ENCODE results near the gene CHRD. TPM values are rescaled to one million over a fixed set of nuclear protein-coding genes. Genes with fewer than 3 reads are reported as not detected.
"Not testable (repeated sequence)": the region's sequence is repeated elsewhere in the genome, so short reads cannot be mapped to it uniquely, and the experiment has no call there.

Gene CHRD
- total RNA-seq, 1 experiment from 2014 or later: not detected

- no peaks in the 10 kb centered on the region for H4K20me1 ChIP-seq (ENCODE audit: low read length)
- ATAC-seq (no peak), DNase-seq (no peak)
- peaks cover 23% of the 10 kb centered on the region for H3K79me2 ChIP-seq (ENCODE audit: low read length)
- ChIA-PET POLR2A (ENCODE audit: unreplicated experiment) (no interaction called here), CTCF (no interaction called here)
- H3K9me2 ChIP-seq (replicated peaks; ENCODE audit: low read length): no peaks in the 10 kb centered on the region
- no peak overlapping the region for H3K4me2 ChIP-seq (ENCODE audit: low read length)
- H3K27ac ChIP-seq (ENCODE audit: low read length): no peak overlapping the region
- H3F3A ChIP-seq (ENCODE audit: low read length, unreplicated experiment): peaks cover 15% of the 10 kb centered on the region
- intact Hi-C loops (cut with micrococcal nuclease): no loop called here
- no peak overlapping the region for H3K4me3 ChIP-seq (ENCODE audit: low read length)
- H3K9me3 ChIP-seq (ENCODE audit: low read length): no peaks in the 10 kb centered on the region
- TF ChIP-seq EZH2phosphoT487 (IDR thresholded peaks at IDR 0.05; ENCODE audit: borderline replicate concordance, low read length) (no peak), CTCF (conservative IDR thresholded peaks at IDR 0.05; ENCODE audit: low read depth, low read length) (no peak), EZH2 (IDR thresholded peaks at IDR 0.05; ENCODE audit: low read length, unreplicated experiment) (no peak)
- H3K27me3 ChIP-seq (ENCODE audit: low read length): no peaks in the 10 kb centered on the region
- no peak overlapping the region for H3K9ac ChIP-seq (ENCODE audit: low read length)
- no TSS peak for BruUV-seq (replicated peaks)
- no peak overlapping the region for H2AFZ ChIP-seq (ENCODE audit: low read length)
- H3K36me3 ChIP-seq (ENCODE audit: low read depth, low read length): peaks cover 11% of the 10 kb centered on the region; the same call in 1 of the 2 replicates
- H3K4me1 ChIP-seq (ENCODE audit: insufficient read depth, low read length): peaks cover 36% of the 10 kb centered on the region
Observed at GRCh38 chr3:184338511-184338945, 41.3 kb upstream of the CHRD start.

GRCh38 chr3:184339001-184339400 lies 40.9 kb upstream of the CHRD start:
- no peaks in the 10 kb centered on the region for H4K20me1 ChIP-seq (ENCODE audit: low read length)
- peaks cover 31% of the 10 kb centered on the region for H3K4me1 ChIP-seq (ENCODE audit: insufficient read depth, low read length)
- H3K27ac ChIP-seq (ENCODE audit: low read length): no peak overlapping the region
- ChIA-PET POLR2A (ENCODE audit: unreplicated experiment) (no interaction called here), CTCF (no interaction called here)
- ATAC-seq: no peak
- intact Hi-C loops (cut with micrococcal nuclease): no loop called here
- H3K79me2 ChIP-seq (ENCODE audit: low read length): peaks cover 23% of the 10 kb centered on the region
- no peak overlapping the region for H2AFZ ChIP-seq (ENCODE audit: low read length)
- H3K9me2 ChIP-seq (replicated peaks; ENCODE audit: low read length): no peaks in the 10 kb centered on the region
- no peaks in the 10 kb centered on the region for H3K27me3 ChIP-seq (ENCODE audit: low read length)
- TF ChIP-seq EZH2 (IDR thresholded peaks at IDR 0.05; ENCODE audit: low read length, unreplicated experiment) (no peak), EZH2phosphoT487 (IDR thresholded peaks at IDR 0.05; ENCODE audit: borderline replicate concordance, low read length) (no peak), CTCF (conservative IDR thresholded peaks at IDR 0.05; ENCODE audit: low read depth, low read length) (no peak)
- no peaks in the 10 kb centered on the region for H3K9me3 ChIP-seq (ENCODE audit: low read length)
- no peak overlapping the region for H3K4me2 ChIP-seq (ENCODE audit: low read length)
- H3K36me3 ChIP-seq (ENCODE audit: low read depth, low read length): peaks cover 8% of the 10 kb centered on the region; the same call in 1 of the 2 replicates
- BruUV-seq (replicated peaks): no TSS peak
- H3K9ac ChIP-seq (ENCODE audit: low read length): no peak overlapping the region
- no peak overlapping the region for H3K4me3 ChIP-seq (ENCODE audit: low read length)
- no peak for DNase-seq
- peaks cover 11% of the 10 kb centered on the region for H3F3A ChIP-seq (ENCODE audit: low read length, unreplicated experiment)

- intact Hi-C loops (cut with micrococcal nuclease); CTCF ChIA-PET; H3K9ac ChIP-seq (ENCODE audit: low read length); POLR2A ChIA-PET (ENCODE audit: unreplicated experiment); H3K27me3 ChIP-seq (ENCODE audit: low read length); BruUV-seq (replicated peaks); H4K20me1 ChIP-seq (ENCODE audit: low read length); H3K9me3 ChIP-seq (ENCODE audit: low read length); H3K4me2 ChIP-seq (ENCODE audit: low read length); DNase-seq; H3K9me2 ChIP-seq (replicated peaks; ENCODE audit: low read length); H3F3A ChIP-seq (ENCODE audit: low read length, unreplicated experiment); H3K4me3 ChIP-seq (ENCODE audit: low read length); ATAC-seq; H2AFZ ChIP-seq (ENCODE audit: low read length); H3K36me3 ChIP-seq (ENCODE audit: low read depth, low read length); H3K27ac ChIP-seq (ENCODE audit: low read length): not testable (repeated sequence)
- peaks cover 23% of the 10 kb centered on the region for H3K79me2 ChIP-seq (ENCODE audit: low read length)
- peaks cover 27% of the 10 kb centered on the region for H3K4me1 ChIP-seq (ENCODE audit: insufficient read depth, low read length)
Observed at GRCh38 chr3:184339451-184340135, 40.3 kb upstream of the CHRD start.
